HG03060 (cell line): Measurements from ENCODE around the gene HDHD3.

Experiments used
- ATAC-seq: cut with Tn5 transposase; IDR thresholded peaks from one replicate; pipeline ENCODE4 v1.9.1; 2021; ENCODE audit warnings: low read depth, moderate number of reproducible peaks; ENCODE audit not compliant: unreplicated experiment

Gene HDHD3

GRCh38 chr9:113341712-113342410, 34.9 kb downstream of the HDHD3 start:
- no peak for ATAC-seq

- peak; percentile 86 for ATAC-seq
Observed at GRCh38 chr9:113340011-113340699, 36.6 kb downstream of the HDHD3 start, which contains the start of gene WDR31. TSS of gene WDR31 (minus strand) at chr9:113340275. CDS start at chr9:113332022, 8,253 bp downstream.

- ATAC-seq: no peak
Observed at GRCh38 chr9:113337714-113338113, 39.1 kb downstream of the HDHD3 start.

- ATAC-seq: no peak
Observed at GRCh38 chr9:113331780-113332179, 45.0 kb downstream of the HDHD3 start.

- no peak for ATAC-seq
Observed at GRCh38 chr9:113328045-113328782, 48.6 kb downstream of the HDHD3 start.

- ATAC-seq: no peak
Observed at GRCh38 chr9:113326230-113326629, 50.6 kb downstream of the HDHD3 start.
